ENCODE results near the gene CUTC. TPM values are rescaled to one million over a fixed set of nuclear protein-coding genes. Genes with fewer than 3 reads are reported as not detected.

The CUTC gene
- total RNA-seq, 2 donors from 2014 or later = 13.8 to 16.7 TPM

- no peaks in the 10 kb centered on the region for H3K27me3 ChIP-seq (replicated peaks; ENCODE audit: insufficient read depth)
- H3K9me3 ChIP-seq = no peaks in the 10 kb centered on the region
- no peak for TF ChIP-seq CTCF (IDR thresholded peaks at IDR 0.05)
- H3K36me3 ChIP-seq = no peaks in the 10 kb centered on the region
- ATAC-seq (ENCODE audit: insufficient number of reproducible peaks, low FRiP score, low read depth) (peak; percentile 82), DNase-seq (ENCODE audit: low spot score) (peak; percentile 23)
- H3K4me1 ChIP-seq (ENCODE audit: control insufficient read depth in 1 of 2, low read depth in 2 of 2) = peaks cover 9 to 25% of the 10 kb centered on the region in 2 donors
- H3K27ac ChIP-seq = peak overlapping the region; percentile 7 to 62
- H3K4me3 ChIP-seq = no peak overlapping the region
Measured at GRCh38 chr10:99788598-99789256, 56.7 kb downstream of the CUTC start.

GRCh38 chr10:99791831-99792230 is 59.8 kb downstream of the CUTC start:
- ATAC-seq (ENCODE audit: insufficient number of reproducible peaks, low FRiP score, low read depth) = no peak
- no peaks in the 10 kb centered on the region for H3K36me3 ChIP-seq
- H3K4me3 ChIP-seq = no peak overlapping the region
- peaks cover 4 to 15% of the 10 kb centered on the region in 2 donors for H3K4me1 ChIP-seq (ENCODE audit: control insufficient read depth in 1 of 2, low read depth in 2 of 2)
- no peak for TF ChIP-seq CTCF (IDR thresholded peaks at IDR 0.05)
- no peaks in the 10 kb centered on the region for H3K9me3 ChIP-seq
- no peak overlapping the region for H3K27ac ChIP-seq
- DNase-seq (ENCODE audit: low spot score) = no peak
- no peaks in the 10 kb centered on the region for H3K27me3 ChIP-seq (replicated peaks; ENCODE audit: insufficient read depth)

- DNase-seq (ENCODE audit: low spot score) (no peak), ATAC-seq (ENCODE audit: insufficient number of reproducible peaks, low FRiP score, low read depth) (no peak)
- Histone ChIP-seq H3K4me3 (no peak overlapping the region), H3K4me1 (ENCODE audit: control insufficient read depth in 1 of 2, low read depth in 2 of 2) (peaks cover 4 to 5% of the 10 kb centered on the region in 2 donors), H3K27ac (no peak overlapping the region), H3K9me3 (no peaks in the 10 kb centered on the region), H3K27me3 (replicated peaks; ENCODE audit: insufficient read depth) (no peaks in the 10 kb centered on the region), H3K36me3 (no peaks in the 10 kb centered on the region)
- TF ChIP-seq CTCF (IDR thresholded peaks at IDR 0.05) = no peak
Measured at GRCh38 chr10:99793819-99794218, 61.8 kb downstream of the CUTC start.

GRCh38 chr10:99796928-99797327 is 64.9 kb downstream of the CUTC start:
- no peak for TF ChIP-seq CTCF (IDR thresholded peaks at IDR 0.05)
- no peaks in the 10 kb centered on the region for H3K9me3 ChIP-seq
- no peak overlapping the region for H3K4me3 ChIP-seq
- H3K27me3 ChIP-seq (replicated peaks; ENCODE audit: insufficient read depth) = no peaks in the 10 kb centered on the region
- no peaks in the 10 kb centered on the region for H3K4me1 ChIP-seq (ENCODE audit: control insufficient read depth in 1 of 2, low read depth in 2 of 2)
- DNase-seq (ENCODE audit: low spot score) = no peak
- no peak for ATAC-seq (ENCODE audit: insufficient number of reproducible peaks, low FRiP score, low read depth)
- H3K36me3 ChIP-seq = no peaks in the 10 kb centered on the region
- H3K27ac ChIP-seq = no peak overlapping the region

- Histone ChIP-seq H3K27ac (no peak overlapping the region), H3K4me1 (ENCODE audit: control insufficient read depth in 1 of 2, low read depth in 2 of 2) (no peaks in the 10 kb centered on the region), H3K9me3 (no peaks in the 10 kb centered on the region), H3K4me3 (no peak overlapping the region), H3K27me3 (replicated peaks; ENCODE audit: insufficient read depth) (no peaks in the 10 kb centered on the region), H3K36me3 (no peaks in the 10 kb centered on the region)
- TF ChIP-seq CTCF (IDR thresholded peaks at IDR 0.05) = no peak
- DNase-seq (ENCODE audit: low spot score) (no peak), ATAC-seq (ENCODE audit: insufficient number of reproducible peaks, low FRiP score, low read depth) (no peak)
Measured at GRCh38 chr10:99798031-99798430, 66.0 kb downstream of the CUTC start.

All from thoracic aorta (tissue), 2 donors.